LNCaP clone FGC (cell line): Measurements from ENCODE around the gene PTGDS.

ENCODE experiments used
- DNase-seq: peaks from one replicate; pipeline ENCODE4 v3.0.0-alpha.2; 2011; ENCODE audit warnings: low read depth
- H3K4me3 ChIP-seq: 2 replicates; pipeline ENCODE4 v1.5.1; 2011; ENCODE audit warnings: mild to moderate bottlenecking, low read depth, low read length, control low read depth
- TF ChIP-seq, protein P1 (sequence below): IDR thresholded peaks from 2 replicates; pipeline ENCODE4 v1.5.1; 2012; ENCODE audit warnings: mild to moderate bottlenecking; ENCODE audit not compliant: control insufficient read depth, insufficient read depth; ENCODE audit errors: extremely low read depth

The PTGDS gene

DNA sequence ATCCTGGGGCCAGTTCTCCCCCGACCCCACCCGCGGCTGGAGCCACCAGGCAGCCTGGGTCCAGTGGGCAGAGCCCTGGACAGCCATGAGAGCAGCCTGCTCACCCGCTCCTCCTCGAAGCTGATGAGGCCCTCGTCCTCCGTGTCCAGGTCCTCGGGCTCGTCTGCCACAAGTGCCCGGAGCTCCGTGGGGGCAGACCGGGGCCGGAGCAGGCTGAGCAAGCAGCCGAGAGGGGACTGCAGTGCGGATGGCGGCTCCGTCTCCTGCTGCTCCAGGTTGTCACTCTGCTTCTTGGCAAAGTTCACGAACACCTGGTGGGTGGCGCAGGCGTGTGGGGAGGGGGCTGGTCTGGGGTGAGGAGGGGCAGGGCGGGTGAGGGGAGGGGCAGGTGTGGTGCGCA is 31.0 kb downstream of the PTGDS start:
- no peak overlapping the region for H3K4me3 ChIP-seq
- no peak for DNase-seq
- TF ChIP-seq, protein P1, sequence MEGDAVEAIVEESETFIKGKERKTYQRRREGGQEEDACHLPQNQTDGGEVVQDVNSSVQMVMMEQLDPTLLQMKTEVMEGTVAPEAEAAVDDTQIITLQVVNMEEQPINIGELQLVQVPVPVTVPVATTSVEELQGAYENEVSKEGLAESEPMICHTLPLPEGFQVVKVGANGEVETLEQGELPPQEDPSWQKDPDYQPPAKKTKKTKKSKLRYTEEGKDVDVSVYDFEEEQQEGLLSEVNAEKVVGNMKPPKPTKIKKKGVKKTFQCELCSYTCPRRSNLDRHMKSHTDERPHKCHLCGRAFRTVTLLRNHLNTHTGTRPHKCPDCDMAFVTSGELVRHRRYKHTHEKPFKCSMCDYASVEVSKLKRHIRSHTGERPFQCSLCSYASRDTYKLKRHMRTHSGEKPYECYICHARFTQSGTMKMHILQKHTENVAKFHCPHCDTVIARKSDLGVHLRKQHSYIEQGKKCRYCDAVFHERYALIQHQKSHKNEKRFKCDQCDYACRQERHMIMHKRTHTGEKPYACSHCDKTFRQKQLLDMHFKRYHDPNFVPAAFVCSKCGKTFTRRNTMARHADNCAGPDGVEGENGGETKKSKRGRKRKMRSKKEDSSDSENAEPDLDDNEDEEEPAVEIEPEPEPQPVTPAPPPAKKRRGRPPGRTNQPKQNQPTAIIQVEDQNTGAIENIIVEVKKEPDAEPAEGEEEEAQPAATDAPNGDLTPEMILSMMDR = no peak

DNA sequence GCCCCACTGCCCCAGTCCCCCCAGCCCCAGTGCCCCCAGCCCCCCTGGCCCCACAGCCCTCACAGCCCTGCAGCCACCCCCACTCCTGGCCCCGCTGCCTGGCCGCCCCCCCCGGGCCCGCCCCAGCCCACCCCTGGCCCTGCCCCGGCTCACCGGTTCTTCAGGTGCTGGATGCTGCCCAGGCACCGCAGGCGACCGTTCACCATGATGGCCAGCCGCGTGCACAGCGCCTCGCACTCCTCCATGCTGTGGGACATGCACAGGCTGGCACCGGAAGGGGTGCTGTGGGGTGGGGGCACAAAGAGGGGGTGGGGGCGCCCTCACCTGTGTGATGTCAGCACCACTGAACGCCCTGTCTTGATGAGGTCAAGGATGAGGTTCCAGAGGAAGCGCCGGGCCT is 31.9 kb downstream of the PTGDS start:
- no peak overlapping the region for H3K4me3 ChIP-seq
- no peak for DNase-seq
- TF ChIP-seq, protein P1 = no peak

GRCh38 chr9:137009938-137010732 is 32.8 kb downstream of the PTGDS start:
- TF ChIP-seq, protein P1 = no peak
- H3K4me3 ChIP-seq = no peak overlapping the region

DNA sequence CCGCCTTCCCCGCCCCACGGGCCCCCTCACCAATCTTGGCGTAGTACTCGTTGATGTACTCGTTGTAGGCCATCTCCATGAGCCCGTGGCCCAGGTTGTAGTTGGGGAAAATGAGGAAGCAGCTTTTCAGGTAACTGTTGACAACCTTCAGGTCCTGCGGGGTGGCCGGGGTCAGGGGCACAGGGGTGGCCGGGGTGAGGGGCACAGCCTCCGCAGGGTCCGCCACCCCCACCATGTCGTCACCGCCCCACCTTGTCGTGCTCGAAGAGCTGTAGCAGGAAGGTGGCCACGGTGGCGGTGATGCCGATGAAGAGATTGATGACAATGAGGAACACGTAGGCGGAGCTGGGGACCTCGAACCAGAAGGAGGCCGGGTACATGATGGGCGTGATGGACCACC is 33.9 kb downstream of the PTGDS start:
- TF ChIP-seq, protein P1 = no peak
- no peak overlapping the region for H3K4me3 ChIP-seq
- DNase-seq = no peak

More at GRCh38 chr9:137009938-137010732, 32.8 kb downstream of the PTGDS start:
- no peak for DNase-seq

GRCh38 chr9:137011907-137012675 is 34.8 kb downstream of the PTGDS start:
- H3K4me3 ChIP-seq = no peak overlapping the region

GRCh38 chr9:137012694-137013570 is 35.6 kb downstream of the PTGDS start:
- TF ChIP-seq, protein P1 = no peak
- DNase-seq = no peak

More at GRCh38 chr9:137011907-137012675, 34.8 kb downstream of the PTGDS start:
- DNase-seq = no peak
- TF ChIP-seq, protein P1 = no peak

More at GRCh38 chr9:137012694-137013570, 35.6 kb downstream of the PTGDS start:
- H3K4me3 ChIP-seq = no peak overlapping the region
